ENCODE results near the gene ICOSLG.

The ICOSLG gene

GRCh38 chr21:44286716-44287632, 46.2 kb upstream of the ICOSLG start:
- H3K36me3 ChIP-seq (ENCODE audit: control insufficient read depth in 1 of 2, insufficient read depth in 2 of 2, low read depth in 1 of 2, low read length in 2 of 2), result no peaks in the 10 kb centered on the region
- 79% methylated on average over 31 of the region's 31 CpGs for WGBS
- no peak overlapping the region for H4K91ac ChIP-seq (ENCODE audit: low read length)

GRCh38 chr21:44286086-44286715, 45.5 kb upstream of the ICOSLG start:
- no peak overlapping the region for H2AK5ac ChIP-seq (ENCODE audit: low read length, severe bottlenecking)
- H2BK5ac ChIP-seq (ENCODE audit: low read depth, low read length, poor library complexity, severe bottlenecking), result no peak overlapping the region
- no peak overlapping the region for H3K9ac ChIP-seq (ENCODE audit: low read length)
- H3K79me1 ChIP-seq (replicated peaks; ENCODE audit: low read length, poor library complexity, severe bottlenecking), result no peaks in the 10 kb centered on the region
- peak overlapping the region in 1 of 2 experiments; percentile 55 for H3K18ac ChIP-seq (ENCODE audit: low read depth in 1 of 2, low read length in 2 of 2)
- no peak for DNase-seq
- peaks cover 62 to 68% of the 10 kb centered on the region in 2 experiments for H3K27me3 ChIP-seq (ENCODE audit: control insufficient read depth in 1 of 2, insufficient read depth in 1 of 2, low read length in 2 of 2)
- H3K9me3 ChIP-seq (ENCODE audit: control insufficient read depth, low read length), result no peaks in the 10 kb centered on the region
- H2AFZ ChIP-seq (ENCODE audit: low read depth, low read length), result no peak overlapping the region
- no peaks in the 10 kb centered on the region for H3K36me3 ChIP-seq (ENCODE audit: control insufficient read depth in 1 of 2, insufficient read depth in 2 of 2, low read depth in 1 of 2, low read length in 2 of 2)
- H3K27ac ChIP-seq (ENCODE audit: low read length, poor library complexity, severe bottlenecking), result no peak overlapping the region
- H3K4me3 ChIP-seq (ENCODE audit: insufficient read depth in 1 of 2, low read depth in 1 of 2, low read length in 2 of 2), result no peak overlapping the region
- no peak overlapping the region for H3K4ac ChIP-seq (ENCODE audit: low read depth in 1 of 2, low read length in 2 of 2)
- no peak overlapping the region for H2BK12ac ChIP-seq (ENCODE audit: low read length in 2 of 2)
- no peak overlapping the region for H3K4me2 ChIP-seq (ENCODE audit: low read length, poor library complexity, severe bottlenecking)
- H3K23ac ChIP-seq (ENCODE audit: low read length in 2 of 2), result no peak overlapping the region
- no peak overlapping the region for H4K8ac ChIP-seq (ENCODE audit: low read length)
- H3K4me1 ChIP-seq (ENCODE audit: control insufficient read depth, insufficient read depth, low read depth, low read length), result peaks cover 10% of the 10 kb centered on the region
- H2BK15ac ChIP-seq (ENCODE audit: low read depth, poor library complexity, severe bottlenecking), result no peak overlapping the region
- H2BK120ac ChIP-seq (ENCODE audit: low read depth, low read length), result no peak overlapping the region
- no peak overlapping the region for H3K14ac ChIP-seq (ENCODE audit: low read length in 2 of 2)
- H4K91ac ChIP-seq (ENCODE audit: low read length), result no peak overlapping the region
- WGBS, result 50% methylated on average over 20 of the region's 21 CpGs

More at GRCh38 chr21:44286716-44287632, 46.2 kb upstream of the ICOSLG start:
- Histone ChIP-seq H2BK5ac (ENCODE audit: low read depth, low read length, poor library complexity, severe bottlenecking) (no peak overlapping the region), H2BK15ac (ENCODE audit: low read depth, poor library complexity, severe bottlenecking) (no peak overlapping the region), H3K4me3 (ENCODE audit: insufficient read depth in 1 of 2, low read depth in 1 of 2, low read length in 2 of 2) (no peak overlapping the region), H4K8ac (ENCODE audit: low read length) (no peak overlapping the region), H3K27me3 (ENCODE audit: control insufficient read depth in 1 of 2, insufficient read depth in 1 of 2, low read length in 2 of 2) (peaks cover 67 to 68% of the 10 kb centered on the region in 2 experiments), H3K27ac (ENCODE audit: low read length, poor library complexity, severe bottlenecking) (no peak overlapping the region), H2BK12ac (ENCODE audit: low read length in 2 of 2) (no peak overlapping the region), H2AFZ (ENCODE audit: low read depth, low read length) (no peak overlapping the region), H3K4me1 (ENCODE audit: control insufficient read depth, insufficient read depth, low read depth, low read length) (peaks cover 10% of the 10 kb centered on the region), H2BK120ac (ENCODE audit: low read depth, low read length) (no peak overlapping the region), H3K18ac (ENCODE audit: low read depth in 1 of 2, low read length in 2 of 2) (no peak overlapping the region), H3K14ac (ENCODE audit: low read length in 2 of 2) (no peak overlapping the region), H3K4me2 (ENCODE audit: low read length, poor library complexity, severe bottlenecking) (no peak overlapping the region), H3K9me3 (ENCODE audit: control insufficient read depth, low read length) (no peaks in the 10 kb centered on the region), H3K79me1 (replicated peaks; ENCODE audit: low read length, poor library complexity, severe bottlenecking) (no peaks in the 10 kb centered on the region), H3K4ac (ENCODE audit: low read depth in 1 of 2, low read length in 2 of 2) (no peak overlapping the region), H3K23ac (ENCODE audit: low read length in 2 of 2) (no peak overlapping the region), H3K9ac (ENCODE audit: low read length) (no peak overlapping the region), H2AK5ac (ENCODE audit: low read length, severe bottlenecking) (no peak overlapping the region)
- no peak for DNase-seq

- 23% methylated on average over 43 of the region's 56 CpGs for WGBS
- H3K14ac ChIP-seq (ENCODE audit: low read length in 2 of 2), result no peak within 1 kb of the TSS
- no peak within 1 kb of the TSS for H2BK15ac ChIP-seq (ENCODE audit: low read depth, poor library complexity, severe bottlenecking)
- no peak within 1 kb of the TSS for H2BK5ac ChIP-seq (ENCODE audit: low read depth, low read length, poor library complexity, severe bottlenecking)
- H2BK12ac ChIP-seq (ENCODE audit: low read length in 2 of 2), result no peak within 1 kb of the TSS
- H2BK120ac ChIP-seq (ENCODE audit: low read depth, low read length), result no peak within 1 kb of the TSS
- no peak within 1 kb of the TSS for H2AFZ ChIP-seq (ENCODE audit: low read depth, low read length)
- H3K27ac ChIP-seq (ENCODE audit: low read length, poor library complexity, severe bottlenecking), result no peak within 1 kb of the TSS
- no peaks in the 10 kb centered on the region for H3K79me1 ChIP-seq (replicated peaks; ENCODE audit: low read length, poor library complexity, severe bottlenecking)
- peak within 1 kb of the TSS in 1 of 2 experiments; percentile 55 for H3K18ac ChIP-seq (ENCODE audit: low read depth in 1 of 2, low read length in 2 of 2)
- H3K4me3 ChIP-seq (ENCODE audit: insufficient read depth in 1 of 2, low read depth in 1 of 2, low read length in 2 of 2), result no peak within 1 kb of the TSS
- H2AK5ac ChIP-seq (ENCODE audit: low read length, severe bottlenecking), result no peak within 1 kb of the TSS
- no peak within 1 kb of the TSS for H3K23ac ChIP-seq (ENCODE audit: low read length in 2 of 2)
- no peaks in the 10 kb centered on the region for H3K9me3 ChIP-seq (ENCODE audit: control insufficient read depth, low read length)
- H3K9ac ChIP-seq (ENCODE audit: low read length), result no peak within 1 kb of the TSS
- no peak within 1 kb of the TSS for H4K91ac ChIP-seq (ENCODE audit: low read length)
- peaks cover 8% of the 10 kb centered on the region for H3K4me1 ChIP-seq (ENCODE audit: control insufficient read depth, insufficient read depth, low read depth, low read length)
- peak; percentile 57 for DNase-seq
- H3K27me3 ChIP-seq (ENCODE audit: control insufficient read depth in 1 of 2, insufficient read depth in 1 of 2, low read length in 2 of 2), result peaks cover 57 to 62% of the 10 kb centered on the region in 2 experiments
- peak within 1 kb of the TSS; percentile 27 for H4K8ac ChIP-seq (ENCODE audit: low read length)
- no peaks in the 10 kb centered on the region for H3K36me3 ChIP-seq (ENCODE audit: control insufficient read depth in 1 of 2, insufficient read depth in 2 of 2, low read depth in 1 of 2, low read length in 2 of 2)
- H3K4ac ChIP-seq (ENCODE audit: low read depth in 1 of 2, low read length in 2 of 2), result no peak within 1 kb of the TSS
- no peak within 1 kb of the TSS for H3K4me2 ChIP-seq (ENCODE audit: low read length, poor library complexity, severe bottlenecking)
These were observed 44.6 kb upstream of the ICOSLG start, which contains the start of gene AIRE for GRCh38 chr21:44285138-44285992. TSS of gene AIRE (plus strand) at chr21:44285876. CDS start at chr21:44286007, 131 bp downstream.
